ENCODE measurements around the gene TMEM213. TPM values are rescaled to one million over a fixed set of nuclear protein-coding genes. Genes with fewer than 3 reads are reported as not detected.

TMEM213 gene
- total RNA-seq, 3 donors from 2014 or later (not counting 1 experiment from before 2014, with no cell fraction given) = not detected

- H3K27ac ChIP-seq (ENCODE audit: low read length) = no peak overlapping the region
- DNase-seq (no peak), ATAC-seq (no peak)
Measured at GRCh38 chr7:138838166-138838565, 40.4 kb downstream of the TMEM213 start.

GRCh38 chr7:138842111-138842510, 44.3 kb downstream of the TMEM213 start:
- Mint-ChIP-seq H3K36me3 (no peaks in the 10 kb centered on the region), H3K27ac (no peak overlapping the region), H3K27me3 (ENCODE audit: low read depth in 2 of 2) (peaks cover 7 to 10% of the 10 kb centered on the region in 2 donors), H3K4me1 (no peaks in the 10 kb centered on the region), H3K9me3 (no peaks in the 10 kb centered on the region), H3K4me3 (no peak overlapping the region)
- ATAC-seq (no peak), DNase-seq (no peak)
- H3K4me3 ChIP-seq (ENCODE audit: low read length) = no peak overlapping the region
- no peaks in the 10 kb centered on the region for H3K27me3 ChIP-seq (ENCODE audit: control insufficient read depth, insufficient read depth, low read length)
- no peaks in the 10 kb centered on the region for H3K36me3 ChIP-seq (ENCODE audit: control insufficient read depth, insufficient read depth, low read length)
- no peaks in the 10 kb centered on the region for H3K4me1 ChIP-seq (ENCODE audit: control insufficient read depth, insufficient read depth, low read length)
- no peaks in the 10 kb centered on the region for H3K9me3 ChIP-seq (ENCODE audit: control insufficient read depth, insufficient read depth, low read length)
- intact Hi-C loops (cut with micrococcal nuclease) = no loop called here
- TF ChIP-seq CTCF (IDR thresholded peaks at IDR 0.05) = no peak
- 58% methylated on average over 12 of the region's 12 CpGs for WGBS (ENCODE audit: insufficient coverage)
- no peak overlapping the region for H3K27ac ChIP-seq (ENCODE audit: low read length)

More at GRCh38 chr7:138838166-138838565, 40.4 kb downstream of the TMEM213 start:
- Histone ChIP-seq H3K36me3 (ENCODE audit: control insufficient read depth, insufficient read depth, low read length) (no peaks in the 10 kb centered on the region), H3K4me1 (ENCODE audit: control insufficient read depth, insufficient read depth, low read length) (no peaks in the 10 kb centered on the region), H3K4me3 (ENCODE audit: low read length) (no peak overlapping the region), H3K9me3 (ENCODE audit: control insufficient read depth, insufficient read depth, low read length) (no peaks in the 10 kb centered on the region), H3K27me3 (ENCODE audit: control insufficient read depth, insufficient read depth, low read length) (no peaks in the 10 kb centered on the region)
- Mint-ChIP-seq H3K4me1 (no peaks in the 10 kb centered on the region), H3K9me3 (no peaks in the 10 kb centered on the region), H3K4me3 (no peak overlapping the region), H3K27me3 (ENCODE audit: low read depth in 2 of 2) (peaks cover 0 to 7% of the 10 kb centered on the region in 2 donors), H3K36me3 (no peaks in the 10 kb centered on the region), H3K27ac (no peak overlapping the region)
- WGBS (ENCODE audit: insufficient coverage) = 93% methylated on average over 8 of the region's 9 CpGs
- no peak for TF ChIP-seq CTCF (IDR thresholded peaks at IDR 0.05)
- intact Hi-C loops (cut with micrococcal nuclease) = no loop called here

- intact Hi-C loops (cut with micrococcal nuclease) = no loop called here
- Histone ChIP-seq H3K27me3 (ENCODE audit: control insufficient read depth, insufficient read depth, low read length) (no peaks in the 10 kb centered on the region), H3K4me1 (ENCODE audit: control insufficient read depth, insufficient read depth, low read length) (no peaks in the 10 kb centered on the region), H3K36me3 (ENCODE audit: control insufficient read depth, insufficient read depth, low read length) (no peaks in the 10 kb centered on the region), H3K4me3 (ENCODE audit: low read length) (no peak overlapping the region), H3K9me3 (ENCODE audit: control insufficient read depth, insufficient read depth, low read length) (no peaks in the 10 kb centered on the region), H3K27ac (ENCODE audit: low read length) (no peak overlapping the region)
- no peak for DNase-seq
- 90% methylated on average over 18 of the region's 20 CpGs for WGBS (ENCODE audit: insufficient coverage)
- Mint-ChIP-seq H3K27ac (no peak overlapping the region), H3K36me3 (no peaks in the 10 kb centered on the region), H3K9me3 (no peaks in the 10 kb centered on the region), H3K4me3 (no peak overlapping the region), H3K4me1 (no peaks in the 10 kb centered on the region), H3K27me3 (ENCODE audit: low read depth in 2 of 2) (peaks cover 11 to 17% of the 10 kb centered on the region in 2 donors)
- no peak for TF ChIP-seq CTCF (IDR thresholded peaks at IDR 0.05)
- peak in 1 of 3 donors; percentile 21 for ATAC-seq
Measured at GRCh38 chr7:138843632-138844580, 46.1 kb downstream of the TMEM213 start.

Measured in natural killer cell (primary cell).